H1 (cell line): ENCODE data around the gene CIAO2B. TPM values are rescaled to one million over a fixed set of nuclear protein-coding genes. Genes with fewer than 3 reads are reported as not detected.

Source experiments
- CTCF ChIA-PET: fragments of 300-600 bp; sonication (Branson Sonifier 250); formaldehyde crosslinking; loops from one replicate; lab custom pipeline; 2021; ENCODE audit not compliant: partially characterized antibody; lab: Charles Lee
- POLR2A ChIA-PET: fragments of 300-600 bp; sonication (Branson Sonifier 250); formaldehyde crosslinking; loops from one replicate; lab custom pipeline; 2021; ENCODE audit warnings: inconsistent platforms; ENCODE audit not compliant: partially characterized antibody; lab: Charles Lee
- DNase-seq, 2 experiments: peaks; one replicate each; pipeline versions ENCODE4 v3.0.0 to v3.0.0-alpha.2; 2010 to 2022; ENCODE audit warnings: low spot score in 2 of 2, low read depth in 1 of 2, mixed read lengths in 1 of 2
- FAIRE-seq: peaks from 2 replicates; lab custom pipeline; 2011; peaks lifted over from hg19 to GRCh38; lab: Jason Lieb, UNC
- H2AFZ ChIP-seq: 2 replicates; pipeline ENCODE4 v1.8.1; 2012; ENCODE audit warnings: low read length, inconsistent platforms
- H2AK5ac ChIP-seq: 2 replicates; pipeline ENCODE4 v1.6.1; 2013; ENCODE audit warnings: low read depth, low read length
- H2BK120ac ChIP-seq: replicated peaks from 2 replicates; pipeline ENCODE3; 2013; ENCODE audit warnings: low read depth, low read length, inconsistent platforms
- H2BK12ac ChIP-seq: 2 replicates; pipeline ENCODE4 v1.6.1; 2013; ENCODE audit warnings: low read depth, low read length
- H2BK15ac ChIP-seq: 2 replicates; pipeline ENCODE4 v1.6.1; 2013; ENCODE audit warnings: low read length
- H2BK20ac ChIP-seq: 2 replicates; pipeline ENCODE4 v1.6.1; 2013; ENCODE audit warnings: low read length
- H2BK5ac ChIP-seq: 2 replicates; pipeline ENCODE4 v1.6.1; 2013; ENCODE audit warnings: low read depth, low read length
- H3K14ac ChIP-seq: 2 replicates; pipeline ENCODE4 v1.6.1; 2013; ENCODE audit warnings: inconsistent platforms; ENCODE audit not compliant: insufficient read length
- H3K18ac ChIP-seq: 2 replicates; pipeline ENCODE4 v1.6.1; 2013; ENCODE audit warnings: low read length; ENCODE audit errors: extremely low read depth
- H3K23ac ChIP-seq: 2 replicates; pipeline ENCODE4 v1.6.1; 2013; ENCODE audit warnings: inconsistent platforms; ENCODE audit not compliant: insufficient read length
- H3K23me2 ChIP-seq: 2 replicates; pipeline ENCODE4 v1.6.1; 2013; ENCODE audit warnings: low read depth, low read length
- H3K27ac ChIP-seq: 2 replicates; pipeline ENCODE4 v1.6.1; 2011; ENCODE audit warnings: low read depth, low read length, inconsistent platforms
- H3K27me3 ChIP-seq, 4 experiments: replicated peaks in 1 of 4; 1 replicate in 1 of 4; 2 replicates in 3 of 4; pipeline versions ENCODE4 v1.6.1 to v1.8.1; 2011 to 2013; ENCODE audit warnings: low read length in 3 of 4, mild to moderate bottlenecking in 3 of 4, inconsistent platforms in 2 of 4, mixed read lengths in 2 of 4, moderate library complexity in 1 of 4; ENCODE audit not compliant: control insufficient read depth in 3 of 4, insufficient read depth in 3 of 4; ENCODE audit errors: extremely low read depth in 1 of 4
- H3K36me3 ChIP-seq, 4 experiments: 2 replicates each; pipeline versions ENCODE4 v1.6.1 to v1.8.1; 2011 to 2013; ENCODE audit warnings: mild to moderate bottlenecking in 4 of 4, low read length in 3 of 4, moderate library complexity in 2 of 4, control low read depth in 1 of 4, inconsistent platforms in 1 of 4; ENCODE audit not compliant: insufficient read depth in 4 of 4, control insufficient read depth in 2 of 4
- H3K4ac ChIP-seq: replicated peaks from 2 replicates; pipeline ENCODE3; 2013; ENCODE audit warnings: low read length, low read depth, mixed read lengths, inconsistent platforms; ENCODE audit not compliant: insufficient read length
- H3K4me1 ChIP-seq, 4 experiments: replicated peaks in 1 of 4; 1 replicate in 1 of 4; 2 replicates in 3 of 4; pipeline versions ENCODE4 v1.6.1 to v1.8.1; 2011 to 2013; ENCODE audit warnings: low read length in 3 of 4, inconsistent platforms in 2 of 4, mixed read lengths in 1 of 4; ENCODE audit not compliant: insufficient read depth in 4 of 4, control insufficient read depth in 3 of 4
- H3K4me2 ChIP-seq, 2 experiments: 2 replicates each; pipeline versions ENCODE4 v1.6.1 to v1.8.1; 2011 to 2013; ENCODE audit warnings: low read depth in 2 of 2, low read length in 2 of 2, control low read depth in 1 of 2, inconsistent platforms in 1 of 2, mild to moderate bottlenecking in 1 of 2; ENCODE audit not compliant: insufficient read depth in 1 of 2
- H3K4me3 ChIP-seq, 4 experiments: fragments of 200-600, 300-600 bp in 1 of 4; sonication (generic), shearing (Covaris generic), sonication (Bioruptor Twin) in 1 of 4; 2 replicates each; pipeline versions ENCODE4 v1.5.1 to v1.8.1; 2011 to 2016; ENCODE audit warnings: low read length in 4 of 4, low read depth in 3 of 4, control low read depth in 2 of 4, inconsistent platforms in 2 of 4, mild to moderate bottlenecking in 2 of 4, mixed read lengths in 1 of 4, moderate library complexity in 1 of 4; ENCODE audit not compliant: insufficient read depth in 2 of 4; ENCODE audit errors: extremely low read depth in 1 of 4
- H3K56ac ChIP-seq: replicated peaks from 2 replicates; pipeline ENCODE3; 2013; ENCODE audit warnings: low read depth, mild to moderate bottlenecking, mixed read lengths, low read length, inconsistent platforms; ENCODE audit not compliant: insufficient read length
- H3K79me1 ChIP-seq: 2 replicates; pipeline ENCODE4 v1.6.1; 2013; ENCODE audit warnings: low read depth, low read length, control low read depth
- H3K79me2 ChIP-seq, 2 experiments: 2 replicates each; pipeline versions ENCODE4 v1.6.1 to v1.8.1; 2012 to 2013; ENCODE audit warnings: low read length in 2 of 2, mild to moderate bottlenecking in 2 of 2, inconsistent platforms in 1 of 2; ENCODE audit not compliant: insufficient read depth in 2 of 2, control insufficient read depth in 1 of 2
- H3K9ac ChIP-seq, 4 experiments: replicated peaks in 1 of 4; 1 replicate in 1 of 4; 2 replicates in 3 of 4; pipeline versions ENCODE4 v1.6.1 to v1.8.1; 2011 to 2013; ENCODE audit warnings: low read depth in 3 of 4, low read length in 3 of 4, control low read depth in 2 of 4, mild to moderate bottlenecking in 2 of 4, moderate library complexity in 2 of 4, inconsistent platforms in 1 of 4; ENCODE audit errors: extremely low read depth in 1 of 4
- H3K9me3 ChIP-seq, 2 experiments: 2 replicates each; pipeline versions ENCODE4 v1.6.1 to v1.8.1; 2012 to 2013; ENCODE audit warnings: mild to moderate bottlenecking in 2 of 2, moderate library complexity in 2 of 2, control low read depth in 1 of 2, inconsistent platforms in 1 of 2, low read depth in 1 of 2, low read length in 1 of 2, mixed read lengths in 1 of 2; ENCODE audit not compliant: insufficient read depth in 2 of 2
- H4K20me1 ChIP-seq, 2 experiments: replicated peaks in 1 of 2; 2 replicates each; pipeline versions ENCODE3 to v1.8.1; 2011 to 2013; ENCODE audit warnings: inconsistent platforms in 2 of 2, low read length in 2 of 2, mild to moderate bottlenecking in 1 of 2; ENCODE audit not compliant: insufficient read depth in 2 of 2, control insufficient read depth in 1 of 2
- H4K5ac ChIP-seq: 2 replicates; pipeline ENCODE4 v1.6.1; 2013; ENCODE audit warnings: low read length, low read depth, mixed read lengths, inconsistent platforms; ENCODE audit not compliant: insufficient read length
- H4K8ac ChIP-seq: 2 replicates; pipeline ENCODE4 v1.8.0; 2013; ENCODE audit warnings: mild to moderate bottlenecking, moderate library complexity, low read length, inconsistent platforms; ENCODE audit not compliant: insufficient read depth; ENCODE audit errors: extremely low read depth
- H4K91ac ChIP-seq: replicated peaks from 2 replicates; pipeline ENCODE3; 2013; ENCODE audit warnings: low read length, mixed read lengths, inconsistent platforms; ENCODE audit not compliant: insufficient read length
- ATF2 ChIP-seq: IDR thresholded peaks from 2 replicates; pipeline ENCODE4 v1.6.1; 2012; ENCODE audit warnings: low read length, inconsistent platforms
- KDM1A ChIP-seq: fragments of 200-600, 300-600 bp; sonication (generic); IDR thresholded peaks from 2 replicates; pipeline ENCODE4 v1.7.1; 2016; ENCODE audit warnings: mild to moderate bottlenecking, low read length, borderline replicate concordance
- WGBS, 2 experiments: shearing (Covaris generic) in 1 of 2; methylation state at CpG; one replicate each; pipeline versions ENCODE4 v1.1.6 to v1.1.7; 2013 to 2015; ENCODE audit warnings: low lambda C conversion rate in 2 of 2, mixed read lengths in 2 of 2, inconsistent platforms in 1 of 2, low coverage in 1 of 2, missing lambda C conversion rate in 1 of 2; ENCODE audit not compliant: insufficient replicate concordance in 2 of 2, insufficient coverage in 1 of 2, insufficient read length in 1 of 2; ENCODE audit errors: extremely low coverage in 1 of 2, missing lambda C conversion rate in 1 of 2; 5-methylcytosine and 5-hydroxymethylcytosine counted together
- polyA plus RNA-seq, 7 experiments: library from polyadenylated mRNA; depleted of rRNA in 3 of 7; stranded (reverse) in 5 of 7; unstranded in 2 of 7; fragments of >200 nt in 5 of 7; fragments of 200-250 nt in 2 of 7; gene quantifications; 1 replicate in 5 of 7; 2 replicates in 1 of 7; 4 replicates in 1 of 7; pipeline versions ENCODE4 v1.2.1 to v1.2.3, GENCODE V29; 2011 to 2013; ENCODE audit warnings: missing spikeins in 2 of 7, mixed read lengths in 2 of 7
- total RNA-seq: library from RNA; stranded (reverse); fragmentation: NEBNext Ultra II Directional; extraction: Animal tissue kit (Norgen Biotek cat#: 25700); gene quantifications from 2 replicates; pipeline ENCODE4 v1.2.1, GENCODE V29; 2021

The CIAO2B gene
- total and polyA plus RNA-seq, 2 of the 8 experiments (the other 6 are each of a cell fraction or from before 2014, with no cell fraction given), result 65.6 to 248 TPM

GRCh38 chr16:66898933-66899309 is 35.3 kb downstream of the CIAO2B start:
- no peak overlapping the region for H2AK5ac ChIP-seq
- ChIA-PET CTCF (interaction anchor here (1.0 to 42.0 kb wide), 4 partner anchors 17 to 128 kb away, joined by 3 to 1009 read pairs (median 24); partner anchors contain the start of genes CDH16, CIAO2B and RRAD), POLR2A (interaction anchor here (1.3 to 2.3 kb wide), 2 partner anchors 20 to 30 kb away, joined by 3 to 5 read pairs; partner anchors contain the start of gene CDH16)
- no peak overlapping the region for H2BK15ac ChIP-seq
- H4K20me1 ChIP-seq, result peaks cover 4 to 8% of the 10 kb centered on the region in 2 experiments
- no peak overlapping the region for H3K9ac ChIP-seq
- 72% methylated on average over 2 of the region's 2 CpGs; no CpG with 5 or more reads in 1 of the 2 experiments for WGBS, 2 experiments
- H3K4me1 ChIP-seq, result peaks cover 0 to 6% (median 2%) of the 10 kb centered on the region in 4 experiments; a peak in 3 of 7 replicates
- FAIRE-seq, result no peak
- no peak overlapping the region for H3K4ac ChIP-seq
- H3K14ac ChIP-seq, result no peak overlapping the region
- DNase-seq, result no peak
- H3K79me1 ChIP-seq, result no peaks in the 10 kb centered on the region
- no peak overlapping the region for H4K91ac ChIP-seq
- no peak overlapping the region for H2BK20ac ChIP-seq
- no peak overlapping the region for H2BK5ac ChIP-seq
- H3K4me3 ChIP-seq, result no peak overlapping the region
- H3K27ac ChIP-seq, result no peak overlapping the region
- no peaks in the 10 kb centered on the region for H3K79me2 ChIP-seq
- no peak overlapping the region for H2BK12ac ChIP-seq
- H3K9me3 ChIP-seq, result no peaks in the 10 kb centered on the region
- H4K5ac ChIP-seq, result no peak overlapping the region
- TF ChIP-seq KDM1A (peak; percentile 23; the same call in 1 of the 2 replicates), ATF2 (no peak)
- H4K8ac ChIP-seq, result no peak overlapping the region
- no peaks in the 10 kb centered on the region for H3K36me3 ChIP-seq
- H3K4me2 ChIP-seq, result no peak overlapping the region
- no peaks in the 10 kb centered on the region; a peak in 1 of 7 replicates for H3K27me3 ChIP-seq
- no peak overlapping the region for H3K56ac ChIP-seq
- no peaks in the 10 kb centered on the region for H3K23me2 ChIP-seq
- no peak overlapping the region for H3K18ac ChIP-seq
- H2BK120ac ChIP-seq, result no peak overlapping the region
- no peak overlapping the region for H2AFZ ChIP-seq
- H3K23ac ChIP-seq, result no peak overlapping the region
